Suprapubic skin (tissue), 4 donors: ENCODE results near the gene SNN. TPM values are rescaled to one million over a fixed set of nuclear protein-coding genes. Genes with fewer than 3 reads are reported as not detected.

ENCODE experiments used
- DNase-seq, 2 donors: peaks; one replicate each; pipeline ENCODE4 v3.0.0-alpha.2; 2019; ENCODE audit warnings: low spot score in 2 of 2
- H3K27ac ChIP-seq: fragments of 200-600 bp; sonication (generic); one replicate; pipeline ENCODE4 v1.5.1; 2019
- H3K27me3 ChIP-seq: fragments of 200-600 bp; sonication (generic); one replicate; pipeline ENCODE4 v1.5.1; 2019
- H3K36me3 ChIP-seq: fragments of 200-600 bp; sonication (generic); one replicate; pipeline ENCODE4 v1.5.1; 2019
- H3K4me1 ChIP-seq: fragments of 200-600 bp; sonication (generic); one replicate; pipeline ENCODE4 v1.5.1; 2019
- H3K4me3 ChIP-seq: fragments of 200-600 bp; sonication (generic); one replicate; pipeline ENCODE4 v1.5.1; 2019; ENCODE audit warnings: mild to moderate bottlenecking
- H3K9me3 ChIP-seq: fragments of 200-600 bp; sonication (generic); one replicate; pipeline ENCODE4 v1.5.1; 2019
- CTCF ChIP-seq, 2 donors: fragments of 200-600 bp in 1 of 2; fragments of 450-650 bp in 1 of 2; sonication (generic) in 1 of 2; IDR thresholded peaks; one replicate each; pipeline ENCODE4 v1.5.1; 2016 to 2019; ENCODE audit warnings: antibody characterized with exemption in 2 of 2, mild to moderate bottlenecking in 1 of 2, moderate library complexity in 1 of 2
- EP300 ChIP-seq: sonication (generic); formaldehyde crosslinking; IDR thresholded peaks from one replicate; pipeline ENCODE4 v1.6.1; 2017; ENCODE audit warnings: antibody characterized with exemption
- POLR2A ChIP-seq, 2 donors: fragments of 450-650 bp; IDR thresholded peaks; one replicate each; pipeline ENCODE4 v1.6.1; 2017; ENCODE audit warnings: antibody characterized with exemption in 2 of 2, mild to moderate bottlenecking in 2 of 2, moderate library complexity in 2 of 2
- POLR2AphosphoS5 ChIP-seq, 3 donors: sonication (generic); formaldehyde crosslinking; IDR thresholded peaks; one replicate each; pipeline ENCODE4 v1.6.1; 2017; ENCODE audit warnings: antibody characterized with exemption in 3 of 3
- WGBS: methylation state at CpG from one replicate; pipeline ENCODE4 v1.1.5; 2018; 5-methylcytosine and 5-hydroxymethylcytosine counted together
- total RNA-seq, 4 donors: library from RNA; depleted of rRNA; stranded (reverse); fragments of >200 nt; gene quantifications; one replicate each; pipeline ENCODE4 v1.1.0, GENCODE V29; 2016

SNN gene
- total RNA-seq, 4 donors from 2014 or later = 17.0 to 32.7 (median 24.6) TPM

- Histone ChIP-seq H3K4me3 (no peak overlapping the region), H3K36me3 (peaks cover 31% of the 10 kb centered on the region), H3K27me3 (no peaks in the 10 kb centered on the region), H3K27ac (no peak overlapping the region), H3K9me3 (no peaks in the 10 kb centered on the region), H3K4me1 (peaks cover 17% of the 10 kb centered on the region)
- 94% methylated on average over 4 of the region's 4 CpGs for WGBS
- TF ChIP-seq EP300 (no peak), POLR2A (IDR thresholded peaks at IDR 0.05) (no peak), CTCF (IDR thresholded peaks at IDR 0.05) (no peak), POLR2AphosphoS5 (IDR thresholded peaks at IDR 0.05) (no peak)
- DNase-seq = no peak
Measured at GRCh38 chr16:11707679-11708197, 39.5 kb downstream of the SNN start.

- H3K4me3 ChIP-seq = no peak overlapping the region
- peaks cover 17% of the 10 kb centered on the region for H3K4me1 ChIP-seq
- DNase-seq = no peak
- peaks cover 28% of the 10 kb centered on the region for H3K36me3 ChIP-seq
- H3K27ac ChIP-seq = no peak overlapping the region
- H3K9me3 ChIP-seq = no peaks in the 10 kb centered on the region
- no peaks in the 10 kb centered on the region for H3K27me3 ChIP-seq
- TF ChIP-seq POLR2AphosphoS5 (IDR thresholded peaks at IDR 0.05) = no peak
- TF ChIP-seq EP300 = no peak
- TF ChIP-seq POLR2A (IDR thresholded peaks at IDR 0.05) = no peak
- TF ChIP-seq CTCF (IDR thresholded peaks at IDR 0.05) = no peak
- WGBS = 73% methylated on average over 1 of the region's 1 CpG
Measured at GRCh38 chr16:11708421-11708820, 40.2 kb downstream of the SNN start.

- Histone ChIP-seq H3K27ac (no peak overlapping the region), H3K27me3 (no peaks in the 10 kb centered on the region), H3K4me1 (peaks cover 7% of the 10 kb centered on the region), H3K9me3 (no peaks in the 10 kb centered on the region), H3K4me3 (no peak overlapping the region), H3K36me3 (peaks cover 42% of the 10 kb centered on the region)
- 90% methylated on average over 4 of the region's 4 CpGs for WGBS
- DNase-seq = no peak
- no peak for TF ChIP-seq POLR2A (IDR thresholded peaks at IDR 0.05)
- TF ChIP-seq POLR2AphosphoS5 (IDR thresholded peaks at IDR 0.05) = no peak
- no peak for TF ChIP-seq CTCF (IDR thresholded peaks at IDR 0.05)
- no peak for TF ChIP-seq EP300
Measured at GRCh38 chr16:11711662-11712061, 43.4 kb downstream of the SNN start.

- DNase-seq = no peak
- H3K9me3 ChIP-seq = no peaks in the 10 kb centered on the region
- H3K36me3 ChIP-seq = peaks cover 42% of the 10 kb centered on the region
- 99% methylated on average over 3 of the region's 3 CpGs for WGBS
- peaks cover 7% of the 10 kb centered on the region for H3K4me1 ChIP-seq
- TF ChIP-seq CTCF (IDR thresholded peaks at IDR 0.05) (no peak), EP300 (no peak), POLR2A (IDR thresholded peaks at IDR 0.05) (no peak), POLR2AphosphoS5 (IDR thresholded peaks at IDR 0.05) (no peak)
- no peak overlapping the region for H3K4me3 ChIP-seq
- no peaks in the 10 kb centered on the region for H3K27me3 ChIP-seq
- no peak overlapping the region for H3K27ac ChIP-seq
Measured at GRCh38 chr16:11712122-11712521, 43.9 kb downstream of the SNN start.

- Histone ChIP-seq H3K27ac (no peak overlapping the region), H3K9me3 (no peaks in the 10 kb centered on the region), H3K36me3 (peaks cover 54% of the 10 kb centered on the region), H3K27me3 (no peaks in the 10 kb centered on the region), H3K4me1 (peaks cover 4% of the 10 kb centered on the region), H3K4me3 (no peak overlapping the region)
- DNase-seq = no peak
- WGBS = 92% methylated on average over 8 of the region's 8 CpGs
- TF ChIP-seq POLR2AphosphoS5 (IDR thresholded peaks at IDR 0.05) (no peak), POLR2A (IDR thresholded peaks at IDR 0.05) (no peak), CTCF (IDR thresholded peaks at IDR 0.05) (no peak), EP300 (no peak)
Measured at GRCh38 chr16:11715246-11715947, 47.1 kb downstream of the SNN start.
